IPS-18a (cell line): ENCODE data around the gene TP53.
A peak's percentile ranks its signal among the peaks of the same experiment; 100 is the strongest.

Source experiments
- H3K27ac ChIP-seq: one replicate; pipeline ENCODE4 v1.5.1; 2013; ENCODE audit warnings: low read length
- H3K27me3 ChIP-seq: one replicate; pipeline ENCODE4 v1.6.1; 2013; ENCODE audit warnings: mild to moderate bottlenecking, low read length; ENCODE audit not compliant: control insufficient read depth, insufficient read depth
- H3K36me3 ChIP-seq: one replicate; pipeline ENCODE4 v1.6.1; 2013; ENCODE audit warnings: low read depth, low read length; ENCODE audit not compliant: control insufficient read depth
- H3K4me1 ChIP-seq: one replicate; pipeline ENCODE4 v1.6.1; 2013; ENCODE audit warnings: low read depth, low read length; ENCODE audit not compliant: control insufficient read depth
- H3K4me3 ChIP-seq: one replicate; pipeline ENCODE4 v1.5.1; 2013; ENCODE audit warnings: low read length
- H3K9ac ChIP-seq: one replicate; pipeline ENCODE4 v1.6.1; 2013; ENCODE audit warnings: mild to moderate bottlenecking, low read length, moderate library complexity
- H3K9me3 ChIP-seq: one replicate; pipeline ENCODE4 v1.6.1; 2013; ENCODE audit warnings: low read depth, low read length; ENCODE audit not compliant: control insufficient read depth

The TP53 gene

DNA sequence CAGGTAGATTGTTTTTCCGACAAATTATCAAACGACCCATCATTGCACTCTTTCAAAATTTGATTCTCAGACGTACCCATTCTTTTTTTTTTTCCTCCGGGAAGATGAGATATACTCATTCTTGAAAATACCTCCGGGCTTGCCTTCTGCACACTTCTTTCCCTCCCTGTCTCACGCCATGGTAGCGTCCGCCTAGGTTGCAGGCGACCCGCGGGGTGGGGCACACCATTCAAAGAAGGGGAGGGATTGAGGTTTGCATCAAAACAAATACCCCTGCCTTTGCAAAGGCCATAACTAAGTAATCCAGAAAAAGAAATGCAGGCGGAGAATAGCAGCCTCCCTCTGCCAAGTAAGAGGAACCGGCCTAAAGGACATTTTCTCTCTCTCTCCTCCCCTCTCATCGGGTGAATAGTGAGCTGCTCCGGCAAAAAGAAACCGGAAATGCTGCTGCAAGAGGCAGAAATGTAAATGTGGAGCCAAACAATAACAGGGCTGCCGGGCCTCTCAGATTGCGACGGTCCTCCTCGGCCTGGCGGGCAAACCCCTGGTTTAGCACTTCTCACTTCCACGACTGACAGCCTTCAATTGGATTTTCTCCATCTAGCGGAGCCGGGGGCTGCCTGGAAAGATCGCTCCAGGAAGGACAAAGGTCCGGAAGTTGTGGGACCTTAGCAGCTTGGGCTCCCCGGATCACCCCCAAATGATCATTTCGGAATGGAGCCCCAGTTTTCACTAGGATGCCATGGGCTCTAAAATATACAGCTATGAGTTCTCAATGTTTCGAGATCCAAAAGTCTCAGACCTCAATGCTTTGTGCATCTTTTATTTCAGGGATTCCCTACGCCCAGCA is 843 bp downstream of the TP53 start:
- Histone ChIP-seq H3K27ac (peak overlapping the region; percentile 93), H3K27me3 (no peaks in the 10 kb centered on the region), H3K9me3 (no peaks in the 10 kb centered on the region), H3K4me1 (peaks cover 14% of the 10 kb centered on the region), H3K9ac (peak overlapping the region; percentile 98), H3K4me3 (peak overlapping the region; percentile 81), H3K36me3 (peaks cover 5% of the 10 kb centered on the region)

DNA sequence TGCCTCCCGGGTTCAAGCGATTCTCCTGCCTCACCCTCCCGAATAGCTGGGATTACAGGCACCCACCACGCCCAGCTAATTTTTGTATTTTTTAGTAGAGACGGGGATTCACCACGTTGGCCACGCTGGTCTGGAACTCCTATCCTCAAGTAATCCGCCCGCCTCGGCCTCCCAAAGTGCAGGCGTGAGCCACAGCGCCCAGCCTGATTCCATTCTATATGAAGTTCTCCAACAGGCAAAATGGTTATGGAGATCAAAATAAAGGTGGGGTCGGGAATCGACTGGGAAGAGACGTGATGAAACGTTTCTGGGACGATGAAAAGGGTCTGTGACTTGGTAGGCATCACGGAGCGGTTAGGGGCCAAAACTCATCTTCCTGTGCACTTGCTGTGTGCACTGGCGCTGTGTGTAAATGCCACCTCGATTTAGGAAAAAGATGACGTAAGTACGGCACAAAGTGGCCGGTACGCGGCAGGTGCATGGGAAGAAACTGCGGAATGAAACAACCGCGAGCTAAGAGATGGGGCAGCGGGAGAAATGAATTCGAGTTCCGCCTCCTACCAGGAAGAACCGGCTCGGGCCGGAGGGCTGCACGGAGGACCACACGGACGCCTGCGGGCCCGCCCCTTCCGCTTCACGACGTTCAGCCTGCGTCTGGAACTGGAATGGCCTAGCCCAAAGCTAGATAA is 1.6 kb downstream of the TP53 start:
- Histone ChIP-seq H3K9ac (peak overlapping the region; percentile 98), H3K36me3 (peaks cover 5% of the 10 kb centered on the region), H3K9me3 (no peaks in the 10 kb centered on the region), H3K4me1 (peaks cover 14% of the 10 kb centered on the region), H3K27ac (peak overlapping the region; percentile 96), H3K4me3 (peak overlapping the region; percentile 81), H3K27me3 (no peaks in the 10 kb centered on the region)

DNA sequence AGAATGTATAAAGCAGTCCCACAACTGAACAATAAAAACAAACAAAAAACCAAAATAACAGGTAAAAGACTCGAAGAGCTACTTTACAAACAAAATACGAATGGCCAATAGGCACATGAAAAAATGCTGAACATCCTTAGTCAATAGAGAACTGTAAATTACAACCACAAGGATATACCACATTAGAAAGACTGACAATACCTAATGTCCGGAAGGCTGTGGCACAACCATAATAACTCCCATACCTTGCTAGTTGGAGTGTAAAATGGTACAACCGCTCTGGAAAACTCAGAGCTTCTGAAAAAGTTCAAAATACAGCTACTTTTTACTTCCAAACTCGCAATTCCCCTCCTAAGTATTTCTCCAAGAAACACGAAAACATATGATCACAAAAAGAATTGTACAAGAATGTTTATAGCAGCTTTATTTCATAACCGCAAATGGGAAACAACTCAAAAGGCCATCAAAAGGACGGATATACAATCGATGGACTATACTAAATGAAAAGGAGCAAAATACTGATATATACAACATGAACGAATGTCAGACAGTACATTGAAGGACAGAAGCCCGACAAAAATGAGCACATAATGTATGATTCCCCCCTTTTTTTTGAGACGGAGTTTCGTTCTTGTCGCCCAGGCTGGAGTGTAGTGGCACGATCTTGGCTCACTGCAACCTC is 2.3 kb downstream of the TP53 start:
- peak overlapping the region; percentile 98 for H3K9ac ChIP-seq
- H3K9me3 ChIP-seq: no peaks in the 10 kb centered on the region
- H3K27ac ChIP-seq: no peak overlapping the region
- H3K4me1 ChIP-seq: peaks cover 14% of the 10 kb centered on the region
- H3K36me3 ChIP-seq: peaks cover 5% of the 10 kb centered on the region
- no peaks in the 10 kb centered on the region for H3K27me3 ChIP-seq
- peak overlapping the region; percentile 81 for H3K4me3 ChIP-seq

DNA sequence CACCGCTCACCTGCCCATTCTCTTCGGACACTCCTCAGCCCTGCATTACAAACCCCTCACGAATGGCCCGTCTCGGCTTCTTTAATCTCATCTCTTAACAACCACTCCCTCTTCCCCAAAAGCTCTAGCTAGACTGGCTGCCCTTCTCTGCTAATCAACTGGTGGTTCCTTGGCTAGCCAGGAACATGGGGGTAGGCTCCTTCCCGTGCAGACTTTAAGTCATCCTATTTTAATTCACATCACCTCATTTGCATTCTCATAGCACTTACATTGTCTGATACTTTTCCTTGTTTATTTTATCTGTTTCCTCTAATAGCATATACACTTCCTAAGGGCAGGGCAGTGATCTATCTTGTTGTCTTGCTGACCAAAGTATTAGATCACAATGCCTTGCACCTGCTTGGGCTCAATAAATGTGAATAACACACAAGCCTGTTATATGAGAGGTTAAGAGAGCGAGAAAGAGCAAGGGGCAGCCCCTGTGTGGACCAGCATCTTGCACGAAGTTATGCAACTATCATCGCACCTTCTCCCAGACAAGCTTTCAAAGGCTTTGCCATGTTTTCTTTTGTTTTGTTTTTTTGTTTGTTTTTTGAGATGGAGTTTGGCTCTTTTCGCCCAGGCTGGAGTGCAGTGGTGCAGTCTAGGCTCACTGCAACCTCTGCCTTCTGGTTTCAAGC is 9.8 kb downstream of the TP53 start:
- Histone ChIP-seq H3K27me3 (no peaks in the 10 kb centered on the region), H3K9ac (no peak overlapping the region), H3K27ac (peak overlapping the region; percentile 12), H3K36me3 (peaks cover 31% of the 10 kb centered on the region), H3K4me3 (peak overlapping the region; percentile 25), H3K4me1 (peaks cover 16% of the 10 kb centered on the region), H3K9me3 (peaks cover 7% of the 10 kb centered on the region)

DNA sequence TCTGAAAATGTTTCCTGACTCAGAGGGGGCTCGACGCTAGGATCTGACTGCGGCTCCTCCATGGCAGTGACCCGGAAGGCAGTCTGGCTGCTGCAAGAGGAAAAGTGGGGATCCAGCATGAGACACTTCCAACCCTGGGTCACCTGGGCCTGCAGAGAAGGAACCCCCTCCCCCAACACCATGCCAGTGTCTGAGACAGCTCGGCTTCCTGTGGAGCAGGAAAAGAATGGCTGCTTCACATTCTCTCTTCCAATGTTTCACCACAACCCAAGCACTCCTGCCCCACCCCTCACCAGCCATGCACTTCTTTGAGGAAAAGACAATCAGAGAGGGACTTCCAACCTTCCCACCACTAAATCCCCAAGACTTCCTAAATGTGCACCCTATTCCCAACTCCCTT is 10.8 kb downstream of the TP53 start:
- no peak overlapping the region for H3K4me3 ChIP-seq
- no peaks in the 10 kb centered on the region for H3K27me3 ChIP-seq
- peaks cover 37% of the 10 kb centered on the region for H3K36me3 ChIP-seq
- peaks cover 16% of the 10 kb centered on the region for H3K4me1 ChIP-seq
- peaks cover 7% of the 10 kb centered on the region for H3K9me3 ChIP-seq
- no peak overlapping the region for H3K9ac ChIP-seq
- no peak overlapping the region for H3K27ac ChIP-seq

DNA sequence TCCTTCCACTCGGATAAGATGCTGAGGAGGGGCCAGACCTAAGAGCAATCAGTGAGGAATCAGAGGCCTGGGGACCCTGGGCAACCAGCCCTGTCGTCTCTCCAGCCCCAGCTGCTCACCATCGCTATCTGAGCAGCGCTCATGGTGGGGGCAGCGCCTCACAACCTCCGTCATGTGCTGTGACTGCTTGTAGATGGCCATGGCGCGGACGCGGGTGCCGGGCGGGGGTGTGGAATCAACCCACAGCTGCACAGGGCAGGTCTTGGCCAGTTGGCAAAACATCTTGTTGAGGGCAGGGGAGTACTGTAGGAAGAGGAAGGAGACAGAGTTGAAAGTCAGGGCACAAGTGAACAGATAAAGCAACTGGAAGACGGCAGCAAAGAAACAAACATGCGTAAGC is 12.4 kb downstream of the TP53 start:
- Histone ChIP-seq H3K36me3 (peaks cover 53% of the 10 kb centered on the region), H3K4me1 (peaks cover 16% of the 10 kb centered on the region), H3K27ac (no peak overlapping the region), H3K9me3 (peaks cover 7% of the 10 kb centered on the region), H3K4me3 (no peak overlapping the region), H3K9ac (no peak overlapping the region), H3K27me3 (no peaks in the 10 kb centered on the region)

DNA sequence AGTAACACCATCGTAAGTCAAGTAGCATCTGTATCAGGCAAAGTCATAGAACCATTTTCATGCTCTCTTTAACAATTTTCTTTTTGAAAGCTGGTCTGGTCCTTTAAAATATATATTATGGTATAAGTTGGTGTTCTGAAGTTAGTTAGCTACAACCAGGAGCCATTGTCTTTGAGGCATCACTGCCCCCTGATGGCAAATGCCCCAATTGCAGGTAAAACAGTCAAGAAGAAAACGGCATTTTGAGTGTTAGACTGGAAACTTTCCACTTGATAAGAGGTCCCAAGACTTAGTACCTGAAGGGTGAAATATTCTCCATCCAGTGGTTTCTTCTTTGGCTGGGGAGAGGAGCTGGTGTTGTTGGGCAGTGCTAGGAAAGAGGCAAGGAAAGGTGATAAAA is 14.1 kb downstream of the TP53 start:
- Histone ChIP-seq H3K9ac (no peak overlapping the region), H3K36me3 (peaks cover 70% of the 10 kb centered on the region), H3K27me3 (no peaks in the 10 kb centered on the region), H3K9me3 (peaks cover 7% of the 10 kb centered on the region), H3K4me3 (no peak overlapping the region), H3K27ac (no peak overlapping the region), H3K4me1 (peaks cover 16% of the 10 kb centered on the region)

DNA sequence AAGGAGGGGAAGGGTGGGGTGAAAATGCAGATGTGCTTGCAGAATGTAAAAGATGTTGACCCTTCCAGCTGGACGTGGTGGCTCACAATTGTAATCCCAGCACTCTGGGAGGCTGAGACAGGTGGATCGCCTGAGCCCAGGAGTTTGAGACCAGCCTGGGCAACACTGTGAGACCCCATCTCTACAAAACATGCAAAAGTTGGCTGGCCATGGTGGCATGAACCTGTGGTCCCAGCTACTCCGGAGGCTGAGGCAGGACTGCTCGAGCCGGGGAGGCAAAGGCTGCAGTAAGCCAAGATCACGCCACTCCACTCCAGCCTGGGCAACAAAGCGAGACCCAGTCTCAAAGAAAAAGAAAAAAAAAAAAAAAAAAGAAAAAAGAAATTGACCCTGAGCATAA is 18.8 kb downstream of the TP53 start:
- no peak overlapping the region for H3K27ac ChIP-seq
- peaks cover 56% of the 10 kb centered on the region for H3K36me3 ChIP-seq
- H3K4me1 ChIP-seq: no peaks in the 10 kb centered on the region
- no peak overlapping the region for H3K9ac ChIP-seq
- H3K9me3 ChIP-seq: peaks cover 3% of the 10 kb centered on the region
- H3K4me3 ChIP-seq: no peak overlapping the region
- H3K27me3 ChIP-seq: no peaks in the 10 kb centered on the region

DNA sequence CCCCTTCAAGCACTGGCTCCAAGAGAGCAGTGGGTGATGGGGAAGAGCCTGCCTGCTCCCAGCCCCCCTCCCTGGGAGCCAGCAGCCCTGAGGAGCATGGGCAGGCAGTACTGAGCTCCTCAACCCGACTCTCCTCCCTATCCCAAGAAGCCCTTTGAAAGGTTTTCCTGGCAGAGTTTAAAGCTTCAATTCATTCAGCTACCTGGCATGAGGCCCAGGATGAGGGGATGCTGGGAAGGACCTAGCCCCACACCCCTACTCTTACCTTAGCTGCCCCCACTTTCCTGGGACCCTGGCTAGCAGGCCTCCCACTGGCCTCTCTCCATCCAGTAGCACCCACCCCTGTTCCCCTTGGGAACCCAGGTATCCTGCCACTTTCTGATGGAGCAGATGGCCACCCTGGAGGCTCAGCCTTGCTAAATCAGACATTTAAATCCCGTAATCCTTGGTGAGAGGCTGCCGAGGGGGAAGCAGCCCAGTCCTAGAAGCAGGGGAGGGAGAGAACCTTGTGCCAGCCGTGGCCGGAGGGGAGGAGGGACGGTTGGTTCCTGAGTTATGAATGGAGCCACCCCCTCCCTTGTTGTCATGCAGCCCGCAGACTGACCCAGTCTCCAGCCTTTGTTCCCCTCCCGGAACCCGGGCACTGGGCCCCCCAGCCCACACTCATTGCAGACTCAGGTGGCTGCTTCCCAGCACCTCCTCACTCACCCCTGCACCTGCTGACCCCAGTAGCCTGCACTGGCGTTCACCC is 19.5 kb downstream of the TP53 start:
- Histone ChIP-seq H3K27me3 (no peaks in the 10 kb centered on the region), H3K9ac (no peak overlapping the region), H3K4me1 (no peaks in the 10 kb centered on the region), H3K27ac (no peak overlapping the region), H3K4me3 (no peak overlapping the region), H3K9me3 (no peaks in the 10 kb centered on the region), H3K36me3 (peaks cover 50% of the 10 kb centered on the region)

DNA sequence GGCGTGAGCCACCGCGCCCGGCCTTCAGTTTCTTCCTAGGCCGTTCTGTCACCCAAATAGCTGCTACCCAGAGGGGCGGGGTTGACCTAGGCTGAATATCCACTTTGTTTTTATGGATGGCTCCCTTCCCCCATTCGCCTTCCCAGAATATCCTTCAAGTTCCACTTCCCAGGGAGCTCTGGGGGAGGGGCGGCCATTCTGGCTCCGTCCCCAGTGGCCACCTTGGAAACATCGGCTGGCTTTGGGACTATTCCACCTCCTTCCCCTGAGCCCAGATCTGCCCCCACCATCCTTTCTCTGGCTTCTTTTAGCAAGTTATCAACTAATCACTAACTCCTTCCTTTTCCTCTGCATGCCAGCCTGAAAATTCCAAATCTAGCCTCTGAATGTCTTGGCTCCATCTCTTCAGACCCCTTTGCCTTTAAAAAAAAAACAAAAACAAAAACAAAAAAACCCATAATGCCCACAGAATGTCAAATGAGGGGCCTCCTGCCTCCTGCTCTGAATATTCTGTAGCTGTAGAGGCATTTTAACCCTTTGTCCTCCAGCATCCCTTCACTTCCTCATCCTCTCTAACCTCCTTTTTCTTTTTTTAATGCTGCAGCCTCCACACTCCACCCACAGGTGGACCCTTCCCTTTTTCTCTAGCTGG is 30.2 kb downstream of the TP53 start:
- H3K27me3 ChIP-seq: peaks cover 9% of the 10 kb centered on the region
- no peaks in the 10 kb centered on the region for H3K9me3 ChIP-seq
- no peak overlapping the region for H3K27ac ChIP-seq
- peak overlapping the region; percentile 56 for H3K4me3 ChIP-seq
- peaks cover 15% of the 10 kb centered on the region for H3K4me1 ChIP-seq
- H3K36me3 ChIP-seq: no peaks in the 10 kb centered on the region
- peak overlapping the region; percentile 31 for H3K9ac ChIP-seq
